ENCODE results near the gene RALGAPB. TPM values are rescaled to one million over a fixed set of nuclear protein-coding genes. Genes with fewer than 3 reads are reported as not detected.

RALGAPB gene
- total RNA-seq, 4 donors from 2014 or later, result 34.4 to 86.7 (median 44.2) TPM

DNA sequence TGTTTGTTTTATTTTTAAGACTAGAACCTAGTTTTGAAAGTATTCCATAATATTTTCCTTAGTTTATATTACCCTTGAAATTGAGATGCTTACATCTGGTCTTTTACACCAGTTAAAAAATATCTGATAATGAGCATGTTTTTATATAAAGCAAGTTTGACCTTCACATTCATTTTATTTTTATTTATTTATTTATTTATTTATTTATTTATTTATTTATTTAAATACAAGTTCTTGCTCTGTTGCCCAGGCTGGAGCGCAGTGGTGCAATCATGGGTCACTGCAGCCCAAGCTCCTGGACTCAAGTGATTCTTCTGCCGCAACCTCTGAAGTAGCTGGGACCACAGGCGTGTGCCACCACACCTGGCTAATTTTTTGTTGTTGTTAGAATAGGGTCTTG lies 55.5 kb downstream of the RALGAPB start:
- H3K27me3 ChIP-seq, result no peaks in the 10 kb centered on the region
- TF ChIP-seq POLR2A (IDR thresholded peaks at IDR 0.05), result no peak
- TF ChIP-seq, protein P1, sequence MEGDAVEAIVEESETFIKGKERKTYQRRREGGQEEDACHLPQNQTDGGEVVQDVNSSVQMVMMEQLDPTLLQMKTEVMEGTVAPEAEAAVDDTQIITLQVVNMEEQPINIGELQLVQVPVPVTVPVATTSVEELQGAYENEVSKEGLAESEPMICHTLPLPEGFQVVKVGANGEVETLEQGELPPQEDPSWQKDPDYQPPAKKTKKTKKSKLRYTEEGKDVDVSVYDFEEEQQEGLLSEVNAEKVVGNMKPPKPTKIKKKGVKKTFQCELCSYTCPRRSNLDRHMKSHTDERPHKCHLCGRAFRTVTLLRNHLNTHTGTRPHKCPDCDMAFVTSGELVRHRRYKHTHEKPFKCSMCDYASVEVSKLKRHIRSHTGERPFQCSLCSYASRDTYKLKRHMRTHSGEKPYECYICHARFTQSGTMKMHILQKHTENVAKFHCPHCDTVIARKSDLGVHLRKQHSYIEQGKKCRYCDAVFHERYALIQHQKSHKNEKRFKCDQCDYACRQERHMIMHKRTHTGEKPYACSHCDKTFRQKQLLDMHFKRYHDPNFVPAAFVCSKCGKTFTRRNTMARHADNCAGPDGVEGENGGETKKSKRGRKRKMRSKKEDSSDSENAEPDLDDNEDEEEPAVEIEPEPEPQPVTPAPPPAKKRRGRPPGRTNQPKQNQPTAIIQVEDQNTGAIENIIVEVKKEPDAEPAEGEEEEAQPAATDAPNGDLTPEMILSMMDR (IDR thresholded peaks at IDR 0.05), result no peak
- no peak for TF ChIP-seq POLR2AphosphoS5 (IDR thresholded peaks at IDR 0.05)
- no peak for TF ChIP-seq EP300 (IDR thresholded peaks at IDR 0.05)
- WGBS, result 92% methylated on average over 3 of the region's 3 CpGs
- peaks cover 71% of the 10 kb centered on the region for H3K36me3 ChIP-seq
- H3K4me3 ChIP-seq, result no peak overlapping the region
- no peaks in the 10 kb centered on the region for H3K9me3 ChIP-seq
- H3K27ac ChIP-seq, result no peak overlapping the region
- no peaks in the 10 kb centered on the region for H3K4me1 ChIP-seq
- no peak for DNase-seq (ENCODE audit: low spot score in 2 of 2)

- Histone ChIP-seq H3K4me3 (no peak overlapping the region), H3K36me3 (peaks cover 73% of the 10 kb centered on the region), H3K27ac (no peak overlapping the region), H3K27me3 (no peaks in the 10 kb centered on the region), H3K9me3 (no peaks in the 10 kb centered on the region), H3K4me1 (no peaks in the 10 kb centered on the region)
- 98% methylated on average over 1 of the region's 1 CpG for WGBS
- TF ChIP-seq POLR2AphosphoS5 (IDR thresholded peaks at IDR 0.05), result no peak
- no peak for TF ChIP-seq EP300 (IDR thresholded peaks at IDR 0.05)
- no peak for DNase-seq (ENCODE audit: low spot score in 2 of 2)
Observed at GRCh38 chr20:38531021-38531420, 58.4 kb downstream of the RALGAPB start.

- Histone ChIP-seq H3K4me1 (no peaks in the 10 kb centered on the region), H3K9me3 (no peaks in the 10 kb centered on the region), H3K36me3 (peaks cover 86% of the 10 kb centered on the region), H3K4me3 (no peak overlapping the region), H3K27me3 (no peaks in the 10 kb centered on the region), H3K27ac (no peak overlapping the region)
- DNase-seq (ENCODE audit: low spot score in 2 of 2), result no peak
- no peak for TF ChIP-seq POLR2AphosphoS5 (IDR thresholded peaks at IDR 0.05)
- TF ChIP-seq EP300 (IDR thresholded peaks at IDR 0.05), result no peak
- 86% methylated on average over 11 of the region's 11 CpGs for WGBS
Observed at GRCh38 chr20:38534756-38535155, 62.1 kb downstream of the RALGAPB start.

GRCh38 chr20:38536310-38536709 lies 63.7 kb downstream of the RALGAPB start:
- Histone ChIP-seq H3K9me3 (no peaks in the 10 kb centered on the region), H3K4me1 (no peaks in the 10 kb centered on the region), H3K27ac (no peak overlapping the region), H3K36me3 (peaks cover 94% of the 10 kb centered on the region), H3K4me3 (no peak overlapping the region), H3K27me3 (no peaks in the 10 kb centered on the region)
- DNase-seq (ENCODE audit: low spot score in 2 of 2), result no peak
- TF ChIP-seq POLR2AphosphoS5 (IDR thresholded peaks at IDR 0.05) (no peak), POLR2A (IDR thresholded peaks at IDR 0.05) (no peak), EP300 (IDR thresholded peaks at IDR 0.05) (no peak)
- TF ChIP-seq, protein P1 (IDR thresholded peaks at IDR 0.05), result no peak
- WGBS, result 70% methylated on average over 2 of the region's 2 CpGs

DNA sequence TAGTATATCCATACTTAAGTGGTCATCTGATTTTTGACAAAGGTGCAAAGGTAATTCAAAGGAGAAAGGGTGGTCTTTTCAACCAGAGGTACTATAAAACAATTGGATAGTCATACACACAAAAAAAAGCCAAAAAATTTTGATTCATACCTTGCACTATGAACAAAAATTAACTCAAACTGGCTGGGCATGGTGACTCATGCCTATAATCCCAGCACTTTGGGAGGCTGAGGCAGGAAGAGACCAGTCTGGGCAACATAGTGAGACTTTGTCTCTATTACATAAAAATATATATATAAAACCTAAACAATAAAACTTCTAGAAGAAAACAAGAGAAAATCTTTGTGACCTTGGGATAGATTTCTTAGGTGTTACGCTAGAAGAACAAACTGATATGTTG lies 64.5 kb downstream of the RALGAPB start:
- TF ChIP-seq EP300 (IDR thresholded peaks at IDR 0.05), result no peak
- no peak for TF ChIP-seq POLR2A (IDR thresholded peaks at IDR 0.05)
- TF ChIP-seq, protein P1 (IDR thresholded peaks at IDR 0.05), result no peak
- TF ChIP-seq POLR2AphosphoS5 (IDR thresholded peaks at IDR 0.05), result no peak
- Histone ChIP-seq H3K4me1 (no peaks in the 10 kb centered on the region), H3K4me3 (no peak overlapping the region), H3K36me3 (peaks cover 94% of the 10 kb centered on the region), H3K27me3 (no peaks in the 10 kb centered on the region), H3K9me3 (no peaks in the 10 kb centered on the region), H3K27ac (no peak overlapping the region)
- 98% methylated on average over 1 of the region's 1 CpG for WGBS
- DNase-seq (ENCODE audit: low spot score in 2 of 2), result no peak

DNA sequence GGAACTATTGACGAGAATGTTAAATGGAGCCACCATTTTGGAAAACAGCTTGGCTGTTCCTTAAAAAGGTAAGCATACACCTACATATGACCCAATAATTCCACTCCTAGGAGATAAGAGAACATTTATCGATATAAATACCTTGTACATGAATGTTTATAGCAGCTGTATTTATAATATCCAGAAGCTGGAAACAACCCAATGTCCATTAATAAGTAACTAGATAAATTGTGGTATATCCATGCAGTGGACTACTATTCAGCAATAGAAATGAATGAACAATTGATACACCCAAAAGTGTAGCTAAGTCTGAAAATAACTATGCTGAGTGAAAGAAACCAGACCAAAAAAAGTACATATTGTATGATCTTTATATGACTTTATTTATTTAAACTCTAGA lies 66.1 kb downstream of the RALGAPB start:
- Histone ChIP-seq H3K9me3 (no peaks in the 10 kb centered on the region), H3K27me3 (no peaks in the 10 kb centered on the region), H3K4me3 (no peak overlapping the region), H3K4me1 (no peaks in the 10 kb centered on the region), H3K27ac (no peak overlapping the region), H3K36me3 (peaks cover 96% of the 10 kb centered on the region)
- 97% methylated on average over 2 of the region's 2 CpGs for WGBS
- DNase-seq (ENCODE audit: low spot score in 2 of 2), result no peak
- TF ChIP-seq, protein P1 (IDR thresholded peaks at IDR 0.05), result no peak
- TF ChIP-seq POLR2AphosphoS5 (IDR thresholded peaks at IDR 0.05) (no peak), EP300 (IDR thresholded peaks at IDR 0.05) (no peak), POLR2A (IDR thresholded peaks at IDR 0.05) (no peak)

Measured in suprapubic skin (tissue), 4 donors.